Neuronal stem cell (in vitro differentiated cells): Measurements from ENCODE around the gene NCEH1.

Experiments
- DNase-seq: peaks from one replicate; pipeline ENCODE4 v3.0.0-alpha.2; 2013; ENCODE audit warnings: low spot score
- H2AFZ ChIP-seq: one replicate; pipeline ENCODE4 v1.6.1; 2013; ENCODE audit warnings: mild to moderate bottlenecking, low read length, inconsistent platforms
- H2AK5ac ChIP-seq: 2 replicates; pipeline ENCODE4 v1.6.1; 2013; ENCODE audit warnings: low read depth, mild to moderate bottlenecking, inconsistent platforms, low read length, moderate library complexity, mixed read lengths
- H2BK120ac ChIP-seq: 2 replicates; pipeline ENCODE4 v1.6.1; 2013; ENCODE audit warnings: low read depth, mild to moderate bottlenecking, inconsistent platforms, low read length, moderate library complexity, mixed read lengths
- H2BK12ac ChIP-seq: one replicate; pipeline ENCODE4 v1.6.1; 2013; ENCODE audit warnings: low read length, inconsistent platforms
- H2BK15ac ChIP-seq: 2 replicates; pipeline ENCODE4 v1.6.1; 2013; ENCODE audit warnings: mild to moderate bottlenecking, low read length, inconsistent platforms, mixed read lengths
- H2BK5ac ChIP-seq: one replicate; pipeline ENCODE4 v1.6.1; 2013; ENCODE audit warnings: inconsistent platforms, mild to moderate bottlenecking, low read length, moderate library complexity
- H3K14ac ChIP-seq: one replicate; pipeline ENCODE4 v1.6.1; 2013; ENCODE audit warnings: low read length, inconsistent platforms
- H3K18ac ChIP-seq: 2 replicates; pipeline ENCODE4 v1.6.1; 2013; ENCODE audit warnings: low read length, inconsistent platforms
- H3K23ac ChIP-seq: 2 replicates; pipeline ENCODE4 v1.6.1; 2013; ENCODE audit warnings: low read depth, mild to moderate bottlenecking, mixed read lengths, low read length, inconsistent platforms; ENCODE audit not compliant: poor library complexity
- H3K27ac ChIP-seq: replicated peaks from 3 replicates; pipeline ENCODE4 v1.5.1; 2013; ENCODE audit warnings: low read length, inconsistent platforms
- H3K27me3 ChIP-seq, 3 experiments: 2 replicates each; pipeline ENCODE4 v1.6.1; 2013; ENCODE audit warnings: low read length in 3 of 3, mild to moderate bottlenecking in 2 of 3, inconsistent platforms in 1 of 3, low read depth in 1 of 3, mixed read lengths in 1 of 3, moderate library complexity in 1 of 3; ENCODE audit not compliant: control insufficient read depth in 3 of 3, insufficient read depth in 3 of 3
- H3K36me3 ChIP-seq, 2 donors: replicated peaks in 1 of 2; 2 replicates each; pipeline ENCODE4 v1.6.1; 2013; ENCODE audit warnings: low read length in 2 of 2; ENCODE audit not compliant: control insufficient read depth in 2 of 2, insufficient read depth in 2 of 2
- H3K4ac ChIP-seq: 2 replicates; pipeline ENCODE4 v1.6.1; 2013; ENCODE audit warnings: inconsistent platforms, mild to moderate bottlenecking, low read length, moderate library complexity
- H3K4me1 ChIP-seq, 2 donors: 1 replicate in 1 of 2; 2 replicates in 1 of 2; pipeline ENCODE4 v1.6.1; 2013; ENCODE audit warnings: low read length in 2 of 2, low read depth in 1 of 2; ENCODE audit not compliant: control insufficient read depth in 2 of 2, insufficient read depth in 1 of 2
- H3K4me2 ChIP-seq: one replicate; pipeline ENCODE4 v1.6.1; 2013; ENCODE audit warnings: mild to moderate bottlenecking, low read length, inconsistent platforms; ENCODE audit not compliant: insufficient read depth, poor library complexity, severe bottlenecking
- H3K4me3 ChIP-seq, 2 donors: 2 replicates each; pipeline ENCODE4 v1.5.1; 2013; ENCODE audit warnings: low read length in 2 of 2, mild to moderate bottlenecking in 2 of 2, inconsistent platforms in 1 of 2, moderate library complexity in 1 of 2
- H3K79me1 ChIP-seq: one replicate; pipeline ENCODE4 v1.6.1; 2013; ENCODE audit warnings: low read depth, mild to moderate bottlenecking, inconsistent platforms, low read length, moderate library complexity
- H3K9ac ChIP-seq: one replicate; pipeline ENCODE4 v1.6.1; 2013; ENCODE audit warnings: mild to moderate bottlenecking, low read depth, low read length, inconsistent platforms; ENCODE audit not compliant: poor library complexity
- H3K9me3 ChIP-seq, 2 donors: replicated peaks in 1 of 2; 2 replicates each; pipeline versions ENCODE3 to v1.6.1; 2013; ENCODE audit warnings: low read length in 2 of 2, mild to moderate bottlenecking in 2 of 2, inconsistent platforms in 1 of 2, low read depth in 1 of 2, mixed read lengths in 1 of 2, moderate library complexity in 1 of 2; ENCODE audit not compliant: control insufficient read depth in 2 of 2, insufficient read depth in 1 of 2
- H4K8ac ChIP-seq: one replicate; pipeline ENCODE4 v1.6.1; 2013; ENCODE audit warnings: low read depth, mild to moderate bottlenecking, inconsistent platforms, low read length, moderate library complexity
- H4K91ac ChIP-seq: one replicate; pipeline ENCODE4 v1.6.1; 2013; ENCODE audit warnings: low read length, low read depth, mild to moderate bottlenecking, inconsistent platforms; ENCODE audit not compliant: poor library complexity
- WGBS, 2 donors: extraction: QIAGEN DNeasy Blood & Tissue Kit; methylation state at CpG; one replicate each; pipeline ENCODE4 v1.1.7; 2013; ENCODE audit warnings: missing lambda C conversion rate in 2 of 2, mixed read lengths in 1 of 2; ENCODE audit not compliant: insufficient read length in 2 of 2, insufficient replicate concordance in 1 of 2; ENCODE audit errors: extremely low coverage in 2 of 2; 5-methylcytosine and 5-hydroxymethylcytosine counted together

NCEH1 gene

GRCh38 chr3:172711454-172711795 lies 558 bp upstream of the NCEH1 start:
- no CpG with 5 or more reads among the region's 2 CpGs for WGBS, 2 donors
- no peak overlapping the region for H2BK5ac ChIP-seq
- H4K8ac ChIP-seq: no peak overlapping the region
- no peak overlapping the region for H3K18ac ChIP-seq
- H3K4me1 ChIP-seq: peaks cover 3% of the 10 kb centered on the region in 2 donors
- H3K36me3 ChIP-seq: no peaks in the 10 kb centered on the region
- no peak overlapping the region for H2AK5ac ChIP-seq
- H3K23ac ChIP-seq: no peak overlapping the region
- no peak overlapping the region for H3K4me2 ChIP-seq
- no peak overlapping the region for H2BK120ac ChIP-seq
- H4K91ac ChIP-seq: no peak overlapping the region
- H2AFZ ChIP-seq: peak overlapping the region; percentile 94
- no peaks in the 10 kb centered on the region for H3K9me3 ChIP-seq
- H3K4me3 ChIP-seq: peak overlapping the region in 1 of 2 donors; percentile 74
- H3K14ac ChIP-seq: no peak overlapping the region
- H3K9ac ChIP-seq: no peak overlapping the region
- H3K79me1 ChIP-seq: no peaks in the 10 kb centered on the region
- peaks cover 0 to 7% (median 0%) of the 10 kb centered on the region in 3 experiments for H3K27me3 ChIP-seq
- no peak overlapping the region for H2BK15ac ChIP-seq
- no peak overlapping the region for H3K4ac ChIP-seq
- no peak overlapping the region for H2BK12ac ChIP-seq
- DNase-seq: no peak
- no peak overlapping the region for H3K27ac ChIP-seq

DNA sequence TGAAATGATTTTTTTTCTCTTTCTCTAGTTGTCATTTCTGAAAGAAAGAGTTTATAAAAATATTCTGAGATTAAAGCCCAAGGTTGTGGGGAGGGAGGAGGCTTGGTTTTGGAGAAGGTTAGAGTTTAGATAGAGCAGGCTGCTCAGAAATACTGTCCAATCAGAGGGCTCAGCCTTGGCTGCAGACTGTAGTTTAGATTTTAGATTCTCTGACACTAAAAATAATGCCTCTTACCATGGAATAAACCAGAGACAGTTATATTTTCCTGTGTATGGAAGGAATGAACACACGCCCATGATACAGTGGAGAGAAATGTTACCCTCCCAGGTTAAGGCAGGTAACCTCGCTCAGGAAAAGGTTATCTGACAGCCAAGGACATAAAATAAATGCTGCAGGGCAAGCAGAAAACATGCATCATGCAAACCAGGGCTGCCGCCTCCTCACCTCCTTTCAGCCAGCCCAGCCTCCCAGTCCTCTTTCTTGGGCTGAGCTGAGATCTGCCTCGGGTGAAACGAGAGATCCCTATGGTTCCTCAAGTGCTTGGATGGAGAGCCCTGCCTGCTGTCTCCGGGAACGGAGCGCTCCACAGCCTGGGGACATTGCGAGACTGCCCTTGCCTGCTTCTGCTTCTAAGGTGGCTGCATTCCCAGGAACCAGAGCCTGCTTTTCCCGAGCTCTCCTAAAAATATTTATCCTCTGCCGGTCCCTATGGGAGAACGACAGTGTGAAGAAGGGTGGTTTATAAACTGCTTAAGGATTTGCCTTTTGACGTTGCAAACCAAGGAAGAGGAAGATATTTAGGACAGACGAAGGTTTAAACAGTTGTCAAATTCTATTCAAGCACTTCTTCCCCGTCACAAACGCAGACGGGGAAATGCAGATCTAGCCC lies 848 bp downstream of the NCEH1 start:
- H4K8ac ChIP-seq: no peak overlapping the region
- H3K9me3 ChIP-seq: no peaks in the 10 kb centered on the region
- peak overlapping the region; percentile 74 to 93 for H3K4me3 ChIP-seq
- no peak overlapping the region for H3K23ac ChIP-seq
- no peak overlapping the region for H3K27ac ChIP-seq
- H2AFZ ChIP-seq: peak overlapping the region; percentile 94
- H4K91ac ChIP-seq: no peak overlapping the region
- H3K4ac ChIP-seq: no peak overlapping the region
- DNase-seq: no peak
- H2AK5ac ChIP-seq: no peak overlapping the region
- no peak overlapping the region for H2BK12ac ChIP-seq
- H3K79me1 ChIP-seq: no peaks in the 10 kb centered on the region
- peak overlapping the region; percentile 88 for H3K9ac ChIP-seq
- no peaks in the 10 kb centered on the region for H3K36me3 ChIP-seq
- peaks cover 3% of the 10 kb centered on the region in 2 donors for H3K4me1 ChIP-seq
- H2BK5ac ChIP-seq: no peak overlapping the region
- peak overlapping the region; percentile 77 for H3K4me2 ChIP-seq
- no peak overlapping the region for H3K14ac ChIP-seq
- H2BK120ac ChIP-seq: no peak overlapping the region
- WGBS, 2 donors: no CpG with 5 or more reads among the region's 17 CpGs
- peak overlapping the region; percentile 49 for H3K18ac ChIP-seq
- H2BK15ac ChIP-seq: no peak overlapping the region
- peaks cover 0 to 7% (median 0%) of the 10 kb centered on the region in 3 experiments for H3K27me3 ChIP-seq

GRCh38 chr3:172708921-172709773 lies 1.7 kb downstream of the NCEH1 start:
- no peak overlapping the region for H2AFZ ChIP-seq
- no peak overlapping the region for H2BK15ac ChIP-seq
- DNase-seq: no peak
- no peaks in the 10 kb centered on the region for H3K79me1 ChIP-seq
- H3K9ac ChIP-seq: no peak overlapping the region
- no peak overlapping the region for H3K18ac ChIP-seq
- no peak overlapping the region for H4K91ac ChIP-seq
- H3K9me3 ChIP-seq: no peaks in the 10 kb centered on the region
- no peak overlapping the region for H3K4me3 ChIP-seq
- no peak overlapping the region for H3K4me2 ChIP-seq
- no peak overlapping the region for H3K14ac ChIP-seq
- H3K4ac ChIP-seq: no peak overlapping the region
- no peak overlapping the region for H2BK5ac ChIP-seq
- peaks cover 3% of the 10 kb centered on the region in 2 donors for H3K4me1 ChIP-seq
- no peaks in the 10 kb centered on the region for H3K36me3 ChIP-seq
- no peaks in the 10 kb centered on the region for H3K27me3 ChIP-seq
- H2AK5ac ChIP-seq: no peak overlapping the region
- H2BK120ac ChIP-seq: no peak overlapping the region
- WGBS, 2 donors: no CpG with 5 or more reads among the region's 2 CpGs
- no peak overlapping the region for H3K23ac ChIP-seq
- H2BK12ac ChIP-seq: no peak overlapping the region
- no peak overlapping the region for H4K8ac ChIP-seq
- H3K27ac ChIP-seq: no peak overlapping the region

GRCh38 chr3:172707967-172708366 lies 2.9 kb downstream of the NCEH1 start:
- Histone ChIP-seq H3K4ac (no peak overlapping the region), H3K23ac (no peak overlapping the region), H4K8ac (no peak overlapping the region), H3K27me3 (no peaks in the 10 kb centered on the region), H3K9me3 (no peaks in the 10 kb centered on the region), H2BK5ac (no peak overlapping the region), H2AFZ (no peak overlapping the region), H3K79me1 (no peaks in the 10 kb centered on the region), H3K18ac (no peak overlapping the region), H2BK120ac (no peak overlapping the region), H3K4me2 (no peak overlapping the region), H3K27ac (no peak overlapping the region), H3K9ac (no peak overlapping the region), H2BK15ac (no peak overlapping the region), H3K4me1 (peaks cover 3% of the 10 kb centered on the region in 2 donors), H4K91ac (no peak overlapping the region), H2BK12ac (no peak overlapping the region), H2AK5ac (no peak overlapping the region), H3K4me3 (no peak overlapping the region), H3K14ac (no peak overlapping the region), H3K36me3 (no peaks in the 10 kb centered on the region)
- no peak for DNase-seq
- no CpG with 5 or more reads among the region's 1 CpG for WGBS, 2 donors
